MCF 10A (cell line): ENCODE measurements around the gene FGF14. TPM values are rescaled to one million over a fixed set of nuclear protein-coding genes. Genes with fewer than 3 reads are reported as not detected.

ENCODE experiments used
- BruUV-seq: library from RNA; stranded (reverse); fragments of 400-500 nt; replicated peaks from 2 replicates; lab custom pipeline; 2021; lab: Mats Ljungman, UMichigan
- CTCF ChIA-PET: fragments of 300-600 bp; sonication (Branson Sonifier 250); formaldehyde crosslinking; extraction: SDS; loops from one replicate; lab custom pipeline; 2021; ENCODE audit warnings: antibody characterized with exemption, inconsistent platforms; lab: Yijun Ruan, JAX
- POLR2A ChIA-PET: fragments of 300-600, 350-650 bp; sonication (Branson Sonifier 250); formaldehyde crosslinking; extraction: SDS; loops from one replicate; lab custom pipeline; 2020; ENCODE audit warnings: antibody characterized with exemption, inconsistent platforms; lab: Yijun Ruan, JAX
- DNase-seq: peaks from one replicate; pipeline ENCODE4 v3.0.0-alpha.2; 2018; ENCODE audit not compliant: unreplicated experiment
- H3K27ac Mint-ChIP-seq: one replicate; pipeline ENCODE4 v1.8.0; 2022; ENCODE audit warnings: mild to moderate bottlenecking, low read depth, mixed read lengths; ENCODE audit not compliant: unreplicated experiment
- H3K27me3 Mint-ChIP-seq: one replicate; pipeline ENCODE4 v1.8.0; 2022; ENCODE audit warnings: mixed read lengths; ENCODE audit not compliant: insufficient read depth, unreplicated experiment
- H3K36me3 Mint-ChIP-seq: one replicate; pipeline ENCODE4 v1.8.0; 2022; ENCODE audit warnings: mild to moderate bottlenecking, moderate library complexity, mixed read lengths; ENCODE audit not compliant: insufficient read depth, unreplicated experiment
- H3K4me1 Mint-ChIP-seq: one replicate; pipeline ENCODE4 v1.8.0; 2022; ENCODE audit warnings: mixed read lengths; ENCODE audit not compliant: insufficient read depth, unreplicated experiment
- H3K4me3 Mint-ChIP-seq: one replicate; pipeline ENCODE4 v1.8.0; 2022; ENCODE audit warnings: mild to moderate bottlenecking, moderate library complexity, mixed read lengths; ENCODE audit not compliant: unreplicated experiment
- H3K9me3 Mint-ChIP-seq: one replicate; pipeline ENCODE4 v1.8.0; 2022; ENCODE audit warnings: mixed read lengths; ENCODE audit not compliant: unreplicated experiment
- intact Hi-C: fragments of 100-400 bp; cut with micrococcal nuclease; formaldehyde crosslinking; loops from 2 replicates; pipeline ENCODE4 v1.14.1; 2022
- total RNA-seq: library from RNA; stranded (reverse); gene quantifications from 2 replicates; pipeline ENCODE4 v1.2.3, GENCODE V29; 2022
- TF ChIP-seq, protein P1 (sequence below): fragments of 200-600 bp; IDR thresholded peaks from one replicate; pipeline ENCODE4 v1.8.0; 2022; ENCODE audit warnings: antibody characterized with exemption, mild to moderate bottlenecking; ENCODE audit not compliant: unreplicated experiment

The FGF14 gene
- total RNA-seq, 1 experiment from 2014 or later = not detected

- TF ChIP-seq, protein P1, sequence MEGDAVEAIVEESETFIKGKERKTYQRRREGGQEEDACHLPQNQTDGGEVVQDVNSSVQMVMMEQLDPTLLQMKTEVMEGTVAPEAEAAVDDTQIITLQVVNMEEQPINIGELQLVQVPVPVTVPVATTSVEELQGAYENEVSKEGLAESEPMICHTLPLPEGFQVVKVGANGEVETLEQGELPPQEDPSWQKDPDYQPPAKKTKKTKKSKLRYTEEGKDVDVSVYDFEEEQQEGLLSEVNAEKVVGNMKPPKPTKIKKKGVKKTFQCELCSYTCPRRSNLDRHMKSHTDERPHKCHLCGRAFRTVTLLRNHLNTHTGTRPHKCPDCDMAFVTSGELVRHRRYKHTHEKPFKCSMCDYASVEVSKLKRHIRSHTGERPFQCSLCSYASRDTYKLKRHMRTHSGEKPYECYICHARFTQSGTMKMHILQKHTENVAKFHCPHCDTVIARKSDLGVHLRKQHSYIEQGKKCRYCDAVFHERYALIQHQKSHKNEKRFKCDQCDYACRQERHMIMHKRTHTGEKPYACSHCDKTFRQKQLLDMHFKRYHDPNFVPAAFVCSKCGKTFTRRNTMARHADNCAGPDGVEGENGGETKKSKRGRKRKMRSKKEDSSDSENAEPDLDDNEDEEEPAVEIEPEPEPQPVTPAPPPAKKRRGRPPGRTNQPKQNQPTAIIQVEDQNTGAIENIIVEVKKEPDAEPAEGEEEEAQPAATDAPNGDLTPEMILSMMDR = no peak
- intact Hi-C loops = no loop called here
- DNase-seq = no peak
- Mint-ChIP-seq H3K4me3 (no peak overlapping the region), H3K27me3 (no peaks in the 10 kb centered on the region), H3K4me1 (no peaks in the 10 kb centered on the region), H3K27ac (no peak overlapping the region), H3K9me3 (no peaks in the 10 kb centered on the region), H3K36me3 (no peaks in the 10 kb centered on the region)
- BruUV-seq = no TSS peak
- POLR2A ChIA-PET = no interaction called here
- CTCF ChIA-PET = interaction anchor here (0.8 kb wide), 1 partner anchor 173 kb away, joined by 3 read pairs; no protein-coding TSS in a partner anchor
These were observed 627.5 kb downstream of the FGF14 start for GRCh38 chr13:101774393-101774792.

GRCh38 chr13:101773062-101773461, 628.8 kb downstream of the FGF14 start:
- CTCF ChIA-PET = interaction anchor here (1.1 to 1.2 kb wide), 2 partner anchors 629 to 783 kb away, joined by 3 read pairs; no protein-coding TSS in a partner anchor
- TF ChIP-seq, protein P1 = no peak
- no peaks in the 10 kb centered on the region for H3K36me3 Mint-ChIP-seq
- no peaks in the 10 kb centered on the region for H3K27me3 Mint-ChIP-seq
- no peaks in the 10 kb centered on the region for H3K4me1 Mint-ChIP-seq
- H3K4me3 Mint-ChIP-seq = no peak overlapping the region
- DNase-seq = no peak
- POLR2A ChIA-PET = no interaction called here
- H3K9me3 Mint-ChIP-seq = no peaks in the 10 kb centered on the region
- intact Hi-C loops = no loop called here
- H3K27ac Mint-ChIP-seq = no peak overlapping the region
- BruUV-seq = no TSS peak

DNA sequence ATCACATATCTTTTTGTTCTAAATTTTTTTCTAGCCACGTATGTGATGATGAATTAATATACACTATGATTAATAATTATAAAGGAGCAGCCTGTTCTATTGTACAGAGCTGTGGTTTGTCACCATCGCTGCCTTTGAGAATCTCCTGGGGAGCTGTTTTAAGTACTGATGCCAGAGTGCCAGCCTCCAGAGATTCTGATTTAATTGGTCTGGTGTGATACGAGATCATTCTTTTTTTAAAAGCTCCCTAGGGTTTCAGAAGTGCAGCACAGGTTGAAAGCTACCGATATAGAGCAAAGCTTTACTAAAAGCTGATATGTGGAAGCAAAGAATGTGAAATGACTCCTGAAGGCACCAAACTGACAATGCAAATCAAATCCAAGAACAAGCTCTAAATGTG, 634.7 kb downstream of the FGF14 start:
- H3K4me1 Mint-ChIP-seq = no peaks in the 10 kb centered on the region
- POLR2A ChIA-PET = no interaction called here
- no peaks in the 10 kb centered on the region for H3K27me3 Mint-ChIP-seq
- no peak for DNase-seq
- TF ChIP-seq, protein P1 = no peak
- intact Hi-C loops = no loop called here
- no TSS peak for BruUV-seq
- H3K4me3 Mint-ChIP-seq = no peak overlapping the region
- CTCF ChIA-PET = interaction anchor here (0.6 to 1.7 kb wide), 6 partner anchors 9 to 887 kb away, joined by 3 to 7 read pairs (median 4); no protein-coding TSS in a partner anchor
- no peak overlapping the region for H3K27ac Mint-ChIP-seq
- no peaks in the 10 kb centered on the region for H3K36me3 Mint-ChIP-seq
- peaks cover 8% of the 10 kb centered on the region for H3K9me3 Mint-ChIP-seq

GRCh38 chr13:101763191-101763590, 638.7 kb downstream of the FGF14 start:
- ChIA-PET POLR2A (no interaction called here), CTCF (interaction anchor here (0.9 to 1.6 kb wide), 2 partner anchors 249 to 265 kb away, joined by 3 to 4 read pairs; no protein-coding TSS in a partner anchor)

More at GRCh38 chr13:101763191-101763590, 638.7 kb downstream of the FGF14 start:
- intact Hi-C loops = no loop called here
- no peak overlapping the region for H3K4me3 Mint-ChIP-seq
- DNase-seq = no peak
- TF ChIP-seq, protein P1 = no peak
- no peak overlapping the region for H3K27ac Mint-ChIP-seq
- H3K36me3 Mint-ChIP-seq = no peaks in the 10 kb centered on the region
- no peaks in the 10 kb centered on the region for H3K4me1 Mint-ChIP-seq
- no TSS peak for BruUV-seq
- peaks cover 8% of the 10 kb centered on the region for H3K9me3 Mint-ChIP-seq
- no peaks in the 10 kb centered on the region for H3K27me3 Mint-ChIP-seq
